ENCODE data around the gene WDFY4.

DNA sequence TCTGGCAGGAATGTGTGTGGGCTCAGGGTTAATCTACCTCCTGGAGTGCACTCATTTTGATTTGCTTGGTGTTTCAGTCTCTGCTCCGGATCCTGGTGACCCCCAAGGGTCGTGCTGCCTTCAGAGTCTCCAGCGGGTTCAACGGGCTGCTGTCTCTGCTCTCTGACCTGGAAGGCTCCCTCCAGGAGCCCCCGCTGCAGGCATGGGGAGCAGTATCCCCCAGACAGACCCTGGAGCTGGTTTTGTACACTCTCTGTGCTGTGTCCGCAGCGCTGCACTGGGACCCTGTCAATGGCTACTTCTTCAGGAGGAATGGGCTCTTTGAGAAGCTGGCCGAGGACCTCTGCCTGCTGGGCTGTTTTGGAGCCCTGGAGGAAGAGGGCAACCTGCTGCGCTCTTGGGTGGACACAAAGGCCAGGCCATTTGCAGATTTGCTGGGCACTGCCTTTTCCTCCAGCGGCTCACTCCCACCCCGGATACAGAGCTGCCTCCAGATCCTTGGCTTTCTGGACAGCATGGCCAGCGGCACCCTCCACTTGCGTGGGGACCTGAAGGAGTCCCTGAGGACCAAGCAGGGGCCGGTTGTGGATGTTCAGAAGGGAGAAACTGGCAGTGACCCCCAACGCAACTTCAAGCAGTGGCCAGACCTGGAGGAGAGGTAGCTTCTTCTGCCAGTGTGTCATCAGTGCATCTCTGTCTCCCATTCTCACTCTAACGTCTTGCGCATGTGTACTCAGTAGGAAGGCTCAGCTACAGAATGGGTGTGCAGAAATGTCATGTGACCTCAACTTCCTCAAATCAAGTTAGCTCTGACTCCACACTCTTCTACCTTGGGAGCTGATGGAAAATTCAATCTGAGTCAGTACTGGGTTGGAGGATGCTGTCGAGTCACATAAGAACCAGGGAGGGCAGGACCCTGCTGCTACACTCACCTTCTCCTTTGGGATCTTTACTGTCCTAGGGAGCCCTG, 58.5 kb downstream of the WDFY4 start:
- no peak for TF ChIP-seq POLR2A (IDR thresholded peaks at IDR 0.05)
- TF ChIP-seq POLR2AphosphoS5 (IDR thresholded peaks at IDR 0.05) = no peak
- TF ChIP-seq, protein P1, sequence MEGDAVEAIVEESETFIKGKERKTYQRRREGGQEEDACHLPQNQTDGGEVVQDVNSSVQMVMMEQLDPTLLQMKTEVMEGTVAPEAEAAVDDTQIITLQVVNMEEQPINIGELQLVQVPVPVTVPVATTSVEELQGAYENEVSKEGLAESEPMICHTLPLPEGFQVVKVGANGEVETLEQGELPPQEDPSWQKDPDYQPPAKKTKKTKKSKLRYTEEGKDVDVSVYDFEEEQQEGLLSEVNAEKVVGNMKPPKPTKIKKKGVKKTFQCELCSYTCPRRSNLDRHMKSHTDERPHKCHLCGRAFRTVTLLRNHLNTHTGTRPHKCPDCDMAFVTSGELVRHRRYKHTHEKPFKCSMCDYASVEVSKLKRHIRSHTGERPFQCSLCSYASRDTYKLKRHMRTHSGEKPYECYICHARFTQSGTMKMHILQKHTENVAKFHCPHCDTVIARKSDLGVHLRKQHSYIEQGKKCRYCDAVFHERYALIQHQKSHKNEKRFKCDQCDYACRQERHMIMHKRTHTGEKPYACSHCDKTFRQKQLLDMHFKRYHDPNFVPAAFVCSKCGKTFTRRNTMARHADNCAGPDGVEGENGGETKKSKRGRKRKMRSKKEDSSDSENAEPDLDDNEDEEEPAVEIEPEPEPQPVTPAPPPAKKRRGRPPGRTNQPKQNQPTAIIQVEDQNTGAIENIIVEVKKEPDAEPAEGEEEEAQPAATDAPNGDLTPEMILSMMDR (IDR thresholded peaks at IDR 0.05) = no peak
- TF ChIP-seq EP300 (IDR thresholded peaks at IDR 0.05; ENCODE audit: low read depth) = no peak
